Activated CD4-positive, CD25-positive, alpha-beta regulatory T cell treated with anti-CD3 and anti-CD28 coated beads, Interleukin-2, amount 50 U/mL, for 72 hours (primary cell): ENCODE measurements around the gene ZNF775.

Source experiments
- DNase-seq: peaks from one replicate; pipeline ENCODE4 v3.0.0; 2021

The ZNF775 gene

GRCh38 chr7:150415161-150416153 lies 36.3 kb downstream of the ZNF775 start:
- no peak for DNase-seq

GRCh38 chr7:150417239-150417638 lies 38.1 kb downstream of the ZNF775 start:
- no peak for DNase-seq

GRCh38 chr7:150417863-150418262 lies 38.7 kb downstream of the ZNF775 start:
- peak; percentile 9 for DNase-seq

- no peak for DNase-seq
Observed at GRCh38 chr7:150420242-150420641, 41.1 kb downstream of the ZNF775 start.

GRCh38 chr7:150420987-150421674 lies 42.0 kb downstream of the ZNF775 start:
- DNase-seq = peak; percentile 89

GRCh38 chr7:150421831-150422230 lies 42.7 kb downstream of the ZNF775 start:
- DNase-seq = peak; percentile 17

GRCh38 chr7:150425670-150426069 lies 46.5 kb downstream of the ZNF775 start:
- no peak for DNase-seq

GRCh38 chr7:150428671-150429451 lies 49.7 kb downstream of the ZNF775 start:
- no peak for DNase-seq

- no peak for DNase-seq
Observed at GRCh38 chr7:150429699-150430098, 50.6 kb downstream of the ZNF775 start.

GRCh38 chr7:150430465-150431085 lies 51.4 kb downstream of the ZNF775 start:
- no peak for DNase-seq

- DNase-seq = no peak
Observed at GRCh38 chr7:150431839-150432658, 52.9 kb downstream of the ZNF775 start.

- peak; percentile 20 for DNase-seq
Observed at GRCh38 chr7:150432915-150433892, 54.1 kb downstream of the ZNF775 start.

- DNase-seq = no peak
Observed at GRCh38 chr7:150434240-150434639, 55.1 kb downstream of the ZNF775 start.

- no peak for DNase-seq
Observed at GRCh38 chr7:150435047-150435389, 55.9 kb downstream of the ZNF775 start.

- DNase-seq = no peak
Observed at GRCh38 chr7:150435390-150436073, 56.4 kb downstream of the ZNF775 start.

- DNase-seq = no peak
Observed at GRCh38 chr7:150439967-150440366, 60.8 kb downstream of the ZNF775 start.

- no peak for DNase-seq
Observed at GRCh38 chr7:150441524-150441923, 62.4 kb downstream of the ZNF775 start.

- no peak for DNase-seq
Observed at GRCh38 chr7:150442811-150443210, 63.7 kb downstream of the ZNF775 start.

- DNase-seq = no peak
Observed at GRCh38 chr7:150443793-150444540, 64.8 kb downstream of the ZNF775 start.
